H1 (cell line): Measurements from ENCODE around the gene ANKRD24. TPM values are rescaled to one million over a fixed set of nuclear protein-coding genes. Genes with fewer than 3 reads are reported as not detected.

ENCODE experiments used
- CTCF ChIA-PET: fragments of 300-600 bp; sonication (Branson Sonifier 250); formaldehyde crosslinking; loops from one replicate; lab custom pipeline; 2021; ENCODE audit not compliant: partially characterized antibody; lab: Charles Lee
- POLR2A ChIA-PET: fragments of 300-600 bp; sonication (Branson Sonifier 250); formaldehyde crosslinking; loops from one replicate; lab custom pipeline; 2021; ENCODE audit warnings: inconsistent platforms; ENCODE audit not compliant: partially characterized antibody; lab: Charles Lee
- DNase-seq, 2 experiments: peaks; one replicate each; pipeline versions ENCODE4 v3.0.0 to v3.0.0-alpha.2; 2010 to 2022; ENCODE audit warnings: low spot score in 2 of 2, low read depth in 1 of 2, mixed read lengths in 1 of 2
- FAIRE-seq: peaks from 2 replicates; lab custom pipeline; 2011; peaks lifted over from hg19 to GRCh38; lab: Jason Lieb, UNC
- H2AFZ ChIP-seq: 2 replicates; pipeline ENCODE4 v1.8.1; 2012; ENCODE audit warnings: low read length, inconsistent platforms
- H2AK5ac ChIP-seq: 2 replicates; pipeline ENCODE4 v1.6.1; 2013; ENCODE audit warnings: low read depth, low read length
- H2BK120ac ChIP-seq: replicated peaks from 2 replicates; pipeline ENCODE3; 2013; ENCODE audit warnings: low read depth, low read length, inconsistent platforms
- H2BK12ac ChIP-seq: 2 replicates; pipeline ENCODE4 v1.6.1; 2013; ENCODE audit warnings: low read depth, low read length
- H2BK15ac ChIP-seq: 2 replicates; pipeline ENCODE4 v1.6.1; 2013; ENCODE audit warnings: low read length
- H2BK20ac ChIP-seq: 2 replicates; pipeline ENCODE4 v1.6.1; 2013; ENCODE audit warnings: low read length
- H2BK5ac ChIP-seq: 2 replicates; pipeline ENCODE4 v1.6.1; 2013; ENCODE audit warnings: low read depth, low read length
- H3K14ac ChIP-seq: 2 replicates; pipeline ENCODE4 v1.6.1; 2013; ENCODE audit warnings: inconsistent platforms; ENCODE audit not compliant: insufficient read length
- H3K18ac ChIP-seq: 2 replicates; pipeline ENCODE4 v1.6.1; 2013; ENCODE audit warnings: low read length; ENCODE audit errors: extremely low read depth
- H3K23ac ChIP-seq: 2 replicates; pipeline ENCODE4 v1.6.1; 2013; ENCODE audit warnings: inconsistent platforms; ENCODE audit not compliant: insufficient read length
- H3K23me2 ChIP-seq: 2 replicates; pipeline ENCODE4 v1.6.1; 2013; ENCODE audit warnings: low read depth, low read length
- H3K27ac ChIP-seq: 2 replicates; pipeline ENCODE4 v1.6.1; 2011; ENCODE audit warnings: low read depth, low read length, inconsistent platforms
- H3K27me3 ChIP-seq, 4 experiments: replicated peaks in 1 of 4; 1 replicate in 1 of 4; 2 replicates in 3 of 4; pipeline versions ENCODE4 v1.6.1 to v1.8.1; 2011 to 2013; ENCODE audit warnings: low read length in 3 of 4, mild to moderate bottlenecking in 3 of 4, inconsistent platforms in 2 of 4, mixed read lengths in 2 of 4, moderate library complexity in 1 of 4; ENCODE audit not compliant: control insufficient read depth in 3 of 4, insufficient read depth in 3 of 4; ENCODE audit errors: extremely low read depth in 1 of 4
- H3K36me3 ChIP-seq, 4 experiments: 2 replicates each; pipeline versions ENCODE4 v1.6.1 to v1.8.1; 2011 to 2013; ENCODE audit warnings: mild to moderate bottlenecking in 4 of 4, low read length in 3 of 4, moderate library complexity in 2 of 4, control low read depth in 1 of 4, inconsistent platforms in 1 of 4; ENCODE audit not compliant: insufficient read depth in 4 of 4, control insufficient read depth in 2 of 4
- H3K4ac ChIP-seq: replicated peaks from 2 replicates; pipeline ENCODE3; 2013; ENCODE audit warnings: low read length, low read depth, mixed read lengths, inconsistent platforms; ENCODE audit not compliant: insufficient read length
- H3K4me1 ChIP-seq, 4 experiments: replicated peaks in 1 of 4; 1 replicate in 1 of 4; 2 replicates in 3 of 4; pipeline versions ENCODE4 v1.6.1 to v1.8.1; 2011 to 2013; ENCODE audit warnings: low read length in 3 of 4, inconsistent platforms in 2 of 4, mixed read lengths in 1 of 4; ENCODE audit not compliant: insufficient read depth in 4 of 4, control insufficient read depth in 3 of 4
- H3K4me2 ChIP-seq, 2 experiments: 2 replicates each; pipeline versions ENCODE4 v1.6.1 to v1.8.1; 2011 to 2013; ENCODE audit warnings: low read depth in 2 of 2, low read length in 2 of 2, control low read depth in 1 of 2, inconsistent platforms in 1 of 2, mild to moderate bottlenecking in 1 of 2; ENCODE audit not compliant: insufficient read depth in 1 of 2
- H3K4me3 ChIP-seq, 4 experiments: fragments of 200-600, 300-600 bp in 1 of 4; sonication (generic), shearing (Covaris generic), sonication (Bioruptor Twin) in 1 of 4; 2 replicates each; pipeline versions ENCODE4 v1.5.1 to v1.8.1; 2011 to 2016; ENCODE audit warnings: low read length in 4 of 4, low read depth in 3 of 4, control low read depth in 2 of 4, inconsistent platforms in 2 of 4, mild to moderate bottlenecking in 2 of 4, mixed read lengths in 1 of 4, moderate library complexity in 1 of 4; ENCODE audit not compliant: insufficient read depth in 2 of 4; ENCODE audit errors: extremely low read depth in 1 of 4
- H3K56ac ChIP-seq: replicated peaks from 2 replicates; pipeline ENCODE3; 2013; ENCODE audit warnings: low read depth, mild to moderate bottlenecking, mixed read lengths, low read length, inconsistent platforms; ENCODE audit not compliant: insufficient read length
- H3K79me1 ChIP-seq: 2 replicates; pipeline ENCODE4 v1.6.1; 2013; ENCODE audit warnings: low read depth, low read length, control low read depth
- H3K79me2 ChIP-seq, 2 experiments: 2 replicates each; pipeline versions ENCODE4 v1.6.1 to v1.8.1; 2012 to 2013; ENCODE audit warnings: low read length in 2 of 2, mild to moderate bottlenecking in 2 of 2, inconsistent platforms in 1 of 2; ENCODE audit not compliant: insufficient read depth in 2 of 2, control insufficient read depth in 1 of 2
- H3K9ac ChIP-seq, 4 experiments: replicated peaks in 1 of 4; 1 replicate in 1 of 4; 2 replicates in 3 of 4; pipeline versions ENCODE4 v1.6.1 to v1.8.1; 2011 to 2013; ENCODE audit warnings: low read depth in 3 of 4, low read length in 3 of 4, control low read depth in 2 of 4, mild to moderate bottlenecking in 2 of 4, moderate library complexity in 2 of 4, inconsistent platforms in 1 of 4; ENCODE audit errors: extremely low read depth in 1 of 4
- H3K9me3 ChIP-seq, 2 experiments: 2 replicates each; pipeline versions ENCODE4 v1.6.1 to v1.8.1; 2012 to 2013; ENCODE audit warnings: mild to moderate bottlenecking in 2 of 2, moderate library complexity in 2 of 2, control low read depth in 1 of 2, inconsistent platforms in 1 of 2, low read depth in 1 of 2, low read length in 1 of 2, mixed read lengths in 1 of 2; ENCODE audit not compliant: insufficient read depth in 2 of 2
- H4K20me1 ChIP-seq, 2 experiments: replicated peaks in 1 of 2; 2 replicates each; pipeline versions ENCODE3 to v1.8.1; 2011 to 2013; ENCODE audit warnings: inconsistent platforms in 2 of 2, low read length in 2 of 2, mild to moderate bottlenecking in 1 of 2; ENCODE audit not compliant: insufficient read depth in 2 of 2, control insufficient read depth in 1 of 2
- H4K5ac ChIP-seq: 2 replicates; pipeline ENCODE4 v1.6.1; 2013; ENCODE audit warnings: low read length, low read depth, mixed read lengths, inconsistent platforms; ENCODE audit not compliant: insufficient read length
- H4K8ac ChIP-seq: 2 replicates; pipeline ENCODE4 v1.8.0; 2013; ENCODE audit warnings: mild to moderate bottlenecking, moderate library complexity, low read length, inconsistent platforms; ENCODE audit not compliant: insufficient read depth; ENCODE audit errors: extremely low read depth
- H4K91ac ChIP-seq: replicated peaks from 2 replicates; pipeline ENCODE3; 2013; ENCODE audit warnings: low read length, mixed read lengths, inconsistent platforms; ENCODE audit not compliant: insufficient read length
- CEBPB ChIP-seq: IDR thresholded peaks from 2 replicates; pipeline ENCODE4 v1.6.1; 2012; ENCODE audit warnings: low read depth, low read length
- EGR1 ChIP-seq: IDR thresholded peaks from 2 replicates; pipeline ENCODE4 v1.6.1; 2011; ENCODE audit warnings: low read depth, low read length, borderline replicate concordance
- FOSL1 ChIP-seq: IDR thresholded peaks from 2 replicates; pipeline ENCODE4 v1.6.1; 2011; ENCODE audit warnings: mild to moderate bottlenecking, low read depth, low read length, moderate library complexity; ENCODE audit not compliant: insufficient read depth
- HDAC2 ChIP-seq, 2 experiments: fragments of 300-600 bp in 1 of 2; sonication (generic) in 1 of 2; IDR thresholded peaks; 2 replicates each; pipeline ENCODE4 v1.6.1; 2011 to 2012; ENCODE audit warnings: low read depth in 2 of 2, low read length in 2 of 2, mild to moderate bottlenecking in 2 of 2, moderate library complexity in 2 of 2, borderline replicate concordance in 1 of 2, inconsistent platforms in 1 of 2
- KDM4A ChIP-seq: IDR thresholded peaks from one replicate; pipeline ENCODE4 v1.7.1; 2012; ENCODE audit warnings: low read depth, mild to moderate bottlenecking, moderate library complexity, low read length, inconsistent platforms; ENCODE audit not compliant: severe bottlenecking
- KDM5A ChIP-seq: fragments of 200-600 bp; IDR thresholded peaks from 2 replicates; pipeline ENCODE4 v1.7.1; 2012; ENCODE audit warnings: mild to moderate bottlenecking, low read length, inconsistent platforms, mixed read lengths
- MAFK ChIP-seq: IDR thresholded peaks from 2 replicates; pipeline ENCODE4 v1.6.1; 2012; ENCODE audit warnings: low read depth, mild to moderate bottlenecking, improper control_type of control experiment, low read length
- NANOG ChIP-seq: IDR thresholded peaks from 2 replicates; pipeline ENCODE4 v1.6.1; 2011; ENCODE audit warnings: low read length, low read depth, mild to moderate bottlenecking, inconsistent platforms; ENCODE audit not compliant: insufficient read depth, poor library complexity, severe bottlenecking
- POLR2A ChIP-seq, 2 experiments: IDR thresholded peaks; 1 replicate in 1 of 2; 2 replicates in 1 of 2; pipeline ENCODE4 v1.6.1; 2011; ENCODE audit warnings: low read depth in 2 of 2, low read length in 2 of 2, mild to moderate bottlenecking in 2 of 2; ENCODE audit errors: control extremely low read depth in 1 of 2
- POLR2AphosphoS5 ChIP-seq: IDR thresholded peaks from 2 replicates; pipeline ENCODE4 v1.6.1; 2011; ENCODE audit warnings: low read depth, low read length
- RAD21 ChIP-seq, 2 experiments: IDR thresholded peaks in 1 of 2; conservative IDR thresholded peaks in 1 of 2; 2 replicates each; pipeline ENCODE4 v1.6.1; 2011; ENCODE audit warnings: low read depth in 2 of 2, low read length in 2 of 2, improper control_type of control experiment in 1 of 2, inconsistent platforms in 1 of 2, mild to moderate bottlenecking in 1 of 2, moderate library complexity in 1 of 2
- SP2 ChIP-seq: IDR thresholded peaks from 2 replicates; pipeline ENCODE4 v1.6.1; 2012; ENCODE audit warnings: mild to moderate bottlenecking, low read length, inconsistent platforms
- SRF ChIP-seq: IDR thresholded peaks from 2 replicates; pipeline ENCODE4 v1.6.1; 2011; ENCODE audit warnings: mild to moderate bottlenecking, low read depth, low read length, moderate library complexity
- WGBS, 2 experiments: shearing (Covaris generic) in 1 of 2; methylation state at CpG; one replicate each; pipeline versions ENCODE4 v1.1.6 to v1.1.7; 2013 to 2015; ENCODE audit warnings: low lambda C conversion rate in 2 of 2, mixed read lengths in 2 of 2, inconsistent platforms in 1 of 2, low coverage in 1 of 2, missing lambda C conversion rate in 1 of 2; ENCODE audit not compliant: insufficient replicate concordance in 2 of 2, insufficient coverage in 1 of 2, insufficient read length in 1 of 2; ENCODE audit errors: extremely low coverage in 1 of 2, missing lambda C conversion rate in 1 of 2; 5-methylcytosine and 5-hydroxymethylcytosine counted together
- polyA plus RNA-seq, 7 experiments: library from polyadenylated mRNA; depleted of rRNA in 3 of 7; stranded (reverse) in 5 of 7; unstranded in 2 of 7; fragments of >200 nt in 5 of 7; fragments of 200-250 nt in 2 of 7; gene quantifications; 1 replicate in 5 of 7; 2 replicates in 1 of 7; 4 replicates in 1 of 7; pipeline versions ENCODE4 v1.2.1 to v1.2.3, GENCODE V29; 2011 to 2013; ENCODE audit warnings: missing spikeins in 2 of 7, mixed read lengths in 2 of 7
- total RNA-seq: library from RNA; stranded (reverse); fragmentation: NEBNext Ultra II Directional; extraction: Animal tissue kit (Norgen Biotek cat#: 25700); gene quantifications from 2 replicates; pipeline ENCODE4 v1.2.1, GENCODE V29; 2021

The ANKRD24 gene
- total and polyA plus RNA-seq, 2 of the 8 experiments (the other 6 are each of a cell fraction or from before 2014, with no cell fraction given): 7.6 to 14.1 TPM

- H3K27me3 ChIP-seq: no peaks in the 10 kb centered on the region; a peak in 2 of 7 replicates
- no peak overlapping the region for H2BK12ac ChIP-seq
- H4K91ac ChIP-seq: no peak overlapping the region
- H3K4me1 ChIP-seq: no peaks in the 10 kb centered on the region; a peak in 1 of 7 replicates
- H2BK20ac ChIP-seq: no peak overlapping the region
- no peak overlapping the region for H3K14ac ChIP-seq
- H3K9ac ChIP-seq: no peak overlapping the region
- no peak overlapping the region for H3K4me2 ChIP-seq
- H2AK5ac ChIP-seq: no peak overlapping the region
- H2AFZ ChIP-seq: no peak overlapping the region
- H3K18ac ChIP-seq: no peak overlapping the region
- H3K36me3 ChIP-seq: no peaks in the 10 kb centered on the region
- no peak overlapping the region for H3K27ac ChIP-seq
- WGBS, 2 experiments: 85% methylated on average over 10 of the region's 10 CpGs; no CpG with 5 or more reads in 1 of the 2 experiments
- H3K23me2 ChIP-seq: no peaks in the 10 kb centered on the region
- POLR2A ChIA-PET: interaction anchor here (1.2 kb wide), 1 partner anchor 15 kb away, joined by 3 read pairs; no protein-coding TSS in a partner anchor
- no peak overlapping the region for H4K5ac ChIP-seq
- H3K79me2 ChIP-seq: no peaks in the 10 kb centered on the region
- H3K4ac ChIP-seq: no peak overlapping the region
- no peak for DNase-seq
- no peak overlapping the region for H2BK120ac ChIP-seq
- H2BK15ac ChIP-seq: no peak overlapping the region
- H2BK5ac ChIP-seq: no peak overlapping the region
- no peaks in the 10 kb centered on the region for H3K79me1 ChIP-seq
- no peak overlapping the region for H3K56ac ChIP-seq
- H4K8ac ChIP-seq: no peak overlapping the region
- CTCF ChIA-PET: interaction anchor here (4.1 to 8.5 kb wide), 2 partner anchors 12 to 15 kb away, joined by 27 to 79 read pairs; no protein-coding TSS in a partner anchor
- H3K4me3 ChIP-seq: no peak overlapping the region
- FAIRE-seq: no peak
- no peak overlapping the region for H3K23ac ChIP-seq
- no peaks in the 10 kb centered on the region for H4K20me1 ChIP-seq
- H3K9me3 ChIP-seq: no peaks in the 10 kb centered on the region
- TF ChIP-seq POLR2A (IDR thresholded peaks at IDR 0.05; ENCODE audit: control extremely low read depth in 1 of 2, low read depth in 2 of 2, low read length in 2 of 2) (no peak), EGR1 (no peak), KDM5A (no peak), FOSL1 (no peak), POLR2AphosphoS5 (no peak), KDM4A (no peak), RAD21 (IDR thresholded peaks at IDR 0.05 in 1 of 2, conservative IDR thresholded peaks at IDR 0.05 in 1 of 2; ENCODE audit: low read depth in 2 of 2, low read length in 2 of 2) (no peak), MAFK (no peak), SRF (no peak), SP2 (no peak), NANOG (no peak), CEBPB (no peak), HDAC2 (IDR thresholded peaks at IDR 0.05; ENCODE audit: borderline replicate concordance in 1 of 2, low read depth in 2 of 2, low read length in 2 of 2) (no peak)
Measured at GRCh38 chr19:4152241-4152998, 30.1 kb upstream of the ANKRD24 start.
